WTC11 (cell line): Measurements from ENCODE around the gene OST4. TPM values are rescaled to one million over a fixed set of nuclear protein-coding genes. Genes with fewer than 3 reads are reported as not detected.
A peak's percentile ranks its signal among the peaks of the same experiment; 100 is the strongest.

Source experiments
- ATAC-seq: fragments of 200-7000 bp; cut with Tn5 transposase; 2 replicates; pipeline ENCODE4 v1.10.0; 2021; ENCODE audit warnings: mild to moderate bottlenecking, moderate library complexity
- CTCF ChIA-PET: fragments of 300-600 bp; sonication (Branson Sonifier 250); formaldehyde crosslinking; loops from one replicate; lab custom pipeline; 2021; ENCODE audit warnings: antibody characterized with exemption; lab: Charles Lee
- POLR2A ChIA-PET: fragments of 350-600 bp; sonication (Branson Sonifier 250); formaldehyde crosslinking; loops from one replicate; lab custom pipeline; 2021; ENCODE audit warnings: antibody characterized with exemption; lab: Charles Lee
- DNase-seq: peaks from one replicate; pipeline ENCODE4 v3.0.0; 2021; ENCODE audit warnings: low spot score
- H3K27ac Mint-ChIP-seq: 2 replicates; pipeline ENCODE4 v1.8.0; 2021; ENCODE audit warnings: mixed read lengths
- H3K27me3 Mint-ChIP-seq: 2 replicates; pipeline ENCODE4 v1.8.0; 2021; ENCODE audit warnings: low read depth, mild to moderate bottlenecking, moderate library complexity, mixed read lengths
- H3K36me3 Mint-ChIP-seq: 2 replicates; pipeline ENCODE4 v1.8.0; 2021; ENCODE audit warnings: mixed read lengths
- H3K4me1 Mint-ChIP-seq: 2 replicates; pipeline ENCODE4 v1.8.0; 2022; ENCODE audit warnings: mixed read lengths
- H3K4me3 Mint-ChIP-seq: 2 replicates; pipeline ENCODE4 v1.8.0; 2021; ENCODE audit warnings: mild to moderate bottlenecking, moderate library complexity, mixed read lengths
- H3K9me3 Mint-ChIP-seq: 2 replicates; pipeline ENCODE4 v1.8.0; 2021; ENCODE audit warnings: mixed read lengths
- ARID4B ChIP-seq: sonication (generic); formaldehyde crosslinking; IDR thresholded peaks from 2 replicates; pipeline ENCODE4 v1.8.0; 2023; ENCODE audit warnings: missing genetic modification reagents, mild to moderate bottlenecking, borderline replicate concordance
- CTCF ChIP-seq: fragments of 200-600 bp; IDR thresholded peaks from 2 replicates; pipeline ENCODE4 v1.8.0; 2022; ENCODE audit warnings: antibody characterized with exemption
- E2F1 ChIP-seq: sonication (generic); formaldehyde crosslinking; IDR thresholded peaks from 2 replicates; pipeline ENCODE4 v1.8.0; 2022; ENCODE audit warnings: mild to moderate bottlenecking, missing genetic modification reagents
- HMGXB4 ChIP-seq: sonication (generic); formaldehyde crosslinking; IDR thresholded peaks from 2 replicates; pipeline ENCODE4 v1.8.1; 2023; ENCODE audit warnings: mild to moderate bottlenecking, moderate library complexity, missing genetic modification reagents
- MYBL2 ChIP-seq: sonication (generic); formaldehyde crosslinking; IDR thresholded peaks from 2 replicates; pipeline ENCODE4 v1.8.1; 2023; ENCODE audit warnings: mild to moderate bottlenecking, moderate library complexity, missing genetic modification reagents
- SMAD3 ChIP-seq: sonication (generic); formaldehyde crosslinking; IDR thresholded peaks from 2 replicates; pipeline ENCODE4 v1.8.0; 2022; ENCODE audit warnings: missing genetic modification reagents, mild to moderate bottlenecking, borderline replicate concordance
- TEAD1 ChIP-seq: sonication (generic); formaldehyde crosslinking; IDR thresholded peaks from 2 replicates; pipeline ENCODE4 v1.8.0; 2022; ENCODE audit warnings: mild to moderate bottlenecking, missing genetic modification reagents
- USF2 ChIP-seq: sonication (generic); formaldehyde crosslinking; IDR thresholded peaks from 2 replicates; pipeline ENCODE4 v1.8.1; 2023; ENCODE audit warnings: mild to moderate bottlenecking, missing genetic modification reagents, moderate library complexity
- ZNF219 ChIP-seq: sonication (generic); formaldehyde crosslinking; IDR thresholded peaks from 2 replicates; pipeline ENCODE4 v1.8.0; 2023; ENCODE audit warnings: missing genetic modification reagents, mild to moderate bottlenecking, borderline replicate concordance
- ZNF232 ChIP-seq: sonication (generic); formaldehyde crosslinking; IDR thresholded peaks from 2 replicates; pipeline ENCODE4 v1.8.0; 2022; ENCODE audit warnings: mild to moderate bottlenecking, missing genetic modification reagents
- ZNF416 ChIP-seq: fragments of 250-450 bp; sonication (Bioruptor Pico); IDR thresholded peaks from 2 replicates; pipeline ENCODE4 v1.9.0; 2021; ENCODE audit warnings: mild to moderate bottlenecking, inconsistent platforms
- ZNF423 ChIP-seq: fragments of 250-450 bp; sonication (Bioruptor Pico); IDR thresholded peaks from 2 replicates; pipeline ENCODE4 v2.1.2; 2022; ENCODE audit warnings: mild to moderate bottlenecking, moderate library complexity
- ZNF425 ChIP-seq: fragments of 250-450 bp; sonication (Bioruptor Pico); conservative IDR thresholded peaks from 2 replicates; pipeline ENCODE4 v1.9.0; 2021; ENCODE audit warnings: mild to moderate bottlenecking
- ZNF532 ChIP-seq: fragments of 250-450 bp; sonication (Bioruptor Pico); IDR thresholded peaks from 2 replicates; pipeline ENCODE4 v1.9.0; 2021; ENCODE audit warnings: mild to moderate bottlenecking, borderline replicate concordance
- total RNA-seq: library from RNA; stranded (reverse); gene quantifications from 3 replicates; pipeline ENCODE4 v1.2.3, GENCODE V29; 2021
- TF ChIP-seq, protein P1 (sequence below): fragments of 250-450 bp; sonication (Bioruptor Pico); IDR thresholded peaks from 2 replicates; pipeline ENCODE4 v1.9.0; 2021; ENCODE audit warnings: mild to moderate bottlenecking

The OST4 gene
- total RNA-seq, 1 experiment from 2014 or later: 210 TPM

DNA sequence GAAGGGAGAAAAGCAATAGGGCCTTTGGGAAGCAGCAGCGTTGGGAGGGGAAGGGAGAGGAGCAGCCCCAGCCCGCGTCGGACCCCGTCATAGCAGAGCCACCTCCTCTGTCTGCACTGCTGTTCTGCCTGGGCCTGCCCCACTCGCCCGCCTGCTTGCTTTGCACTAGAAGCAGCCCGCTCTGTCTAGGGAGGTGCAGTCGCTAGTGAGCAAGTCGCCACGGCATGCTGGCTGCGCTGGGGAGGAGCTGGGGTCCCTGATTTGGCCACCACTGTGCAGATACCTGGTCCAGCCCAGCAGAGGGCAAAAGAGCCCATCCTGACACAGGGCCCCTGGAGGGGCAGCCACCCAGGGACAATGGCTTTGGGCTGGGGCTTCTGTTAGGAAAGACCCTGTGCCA lies 46.6 kb downstream of the OST4 start (continued):
- TF ChIP-seq USF2 (CRISPR knock-in tag): no peak
- TF ChIP-seq SMAD3 (CRISPR knock-in tag): no peak
- TF ChIP-seq MYBL2 (CRISPR knock-in tag): no peak
- TF ChIP-seq ZNF532 (CRISPR knock-in tag): no peak
- no peak for TF ChIP-seq ZNF219 (CRISPR knock-in tag)
- TF ChIP-seq, protein P1, sequence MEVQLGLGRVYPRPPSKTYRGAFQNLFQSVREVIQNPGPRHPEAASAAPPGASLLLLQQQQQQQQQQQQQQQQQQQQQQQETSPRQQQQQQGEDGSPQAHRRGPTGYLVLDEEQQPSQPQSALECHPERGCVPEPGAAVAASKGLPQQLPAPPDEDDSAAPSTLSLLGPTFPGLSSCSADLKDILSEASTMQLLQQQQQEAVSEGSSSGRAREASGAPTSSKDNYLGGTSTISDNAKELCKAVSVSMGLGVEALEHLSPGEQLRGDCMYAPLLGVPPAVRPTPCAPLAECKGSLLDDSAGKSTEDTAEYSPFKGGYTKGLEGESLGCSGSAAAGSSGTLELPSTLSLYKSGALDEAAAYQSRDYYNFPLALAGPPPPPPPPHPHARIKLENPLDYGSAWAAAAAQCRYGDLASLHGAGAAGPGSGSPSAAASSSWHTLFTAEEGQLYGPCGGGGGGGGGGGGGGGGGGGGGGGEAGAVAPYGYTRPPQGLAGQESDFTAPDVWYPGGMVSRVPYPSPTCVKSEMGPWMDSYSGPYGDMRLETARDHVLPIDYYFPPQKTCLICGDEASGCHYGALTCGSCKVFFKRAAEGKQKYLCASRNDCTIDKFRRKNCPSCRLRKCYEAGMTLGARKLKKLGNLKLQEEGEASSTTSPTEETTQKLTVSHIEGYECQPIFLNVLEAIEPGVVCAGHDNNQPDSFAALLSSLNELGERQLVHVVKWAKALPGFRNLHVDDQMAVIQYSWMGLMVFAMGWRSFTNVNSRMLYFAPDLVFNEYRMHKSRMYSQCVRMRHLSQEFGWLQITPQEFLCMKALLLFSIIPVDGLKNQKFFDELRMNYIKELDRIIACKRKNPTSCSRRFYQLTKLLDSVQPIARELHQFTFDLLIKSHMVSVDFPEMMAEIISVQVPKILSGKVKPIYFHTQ (CRISPR knock-in tag): no peak
- TF ChIP-seq ZNF416 (CRISPR knock-in tag): no peak
- no peak for TF ChIP-seq HMGXB4 (CRISPR knock-in tag)
- TF ChIP-seq ZNF232 (CRISPR knock-in tag): no peak
- TF ChIP-seq, all 79 proteins: peak for 0

GRCh38 chr2:27024188-27024587 lies 47.3 kb downstream of the OST4 start:
- peaks cover 6% of the 10 kb centered on the region for H3K4me1 Mint-ChIP-seq
- no peaks in the 10 kb centered on the region for H3K27me3 Mint-ChIP-seq
- peak; percentile 87 for DNase-seq
- peak; percentile 83 for ATAC-seq
- H3K4me3 Mint-ChIP-seq: no peak overlapping the region
- H3K27ac Mint-ChIP-seq: no peak overlapping the region
- TF ChIP-seq MYBL2 (CRISPR knock-in tag) (no peak), ARID4B (CRISPR knock-in tag) (no peak), SMAD3 (CRISPR knock-in tag) (no peak), ZNF425 (CRISPR knock-in tag) (no peak), E2F1 (CRISPR knock-in tag) (no peak), TEAD1 (CRISPR knock-in tag) (no peak), ZNF423 (CRISPR knock-in tag) (peak; percentile 37; the same call in 1 of the 2 replicates), CTCF (peak; percentile 44; the same call in 1 of the 2 replicates)
- ChIA-PET POLR2A (interaction anchor here (0.7 to 1.1 kb wide), 3 partner anchors 7 to 175 kb away, joined by 3 to 8 read pairs (median 4); partner anchors contain the start of gene TMEM214), CTCF (interaction anchor here (0.5 to 6.3 kb wide), 56 partner anchors 8 to 418 kb away, joined by 3 to 161 read pairs (median 5); partner anchors contain the start of genes AGBL5, DPYSL5, KHK and OST4)
- no peaks in the 10 kb centered on the region for H3K9me3 Mint-ChIP-seq
- peaks cover 3% of the 10 kb centered on the region; the same call in 1 of the 2 replicates for H3K36me3 Mint-ChIP-seq
